GM12878 (cell line): ENCODE measurements around the gene TUBB. TPM values are rescaled to one million over a fixed set of nuclear protein-coding genes. Genes with fewer than 3 reads are reported as not detected.

Experiments
- BACH1 ChIP-seq: fragments of 450-650 bp; IDR thresholded peaks from 2 replicates; pipeline ENCODE4 v1.6.1; 2017; ENCODE audit warnings: mild to moderate bottlenecking, borderline replicate concordance
- HDAC2 ChIP-seq: fragments of 200-600 bp; sonication (generic); IDR thresholded peaks from 2 replicates; pipeline ENCODE4 v1.6.1; 2017
- MEF2B ChIP-seq: fragments of 450-650 bp; IDR thresholded peaks from 2 replicates; pipeline ENCODE4 v1.6.1; 2018; ENCODE audit warnings: mild to moderate bottlenecking, moderate library complexity; ENCODE audit not compliant: partially characterized antibody, poor library complexity, severe bottlenecking
- NFXL1 ChIP-seq: fragments of 450-650 bp; IDR thresholded peaks from 2 replicates; pipeline ENCODE4 v1.6.1; 2017; ENCODE audit warnings: antibody characterized with exemption, mild to moderate bottlenecking, borderline replicate concordance
- NR2C2 ChIP-seq: IDR thresholded peaks from 2 replicates; pipeline ENCODE4 v1.6.1; 2011; ENCODE audit warnings: borderline replicate concordance, low read depth; ENCODE audit not compliant: control insufficient read depth, insufficient read length
- NRF1 ChIP-seq: conservative IDR thresholded peaks from 2 replicates; pipeline ENCODE4 v1.6.1; 2011; ENCODE audit warnings: mild to moderate bottlenecking, low read depth, low read length, improper control_type of control experiment
- POLR2A ChIP-seq: IDR thresholded peaks from 2 replicates; pipeline ENCODE4 v1.6.1; 2011; ENCODE audit warnings: low read depth, mild to moderate bottlenecking, low read length
- POLR2AphosphoS5 ChIP-seq: IDR thresholded peaks from 2 replicates; pipeline ENCODE4 v1.6.1; 2011; ENCODE audit warnings: mild to moderate bottlenecking, low read length, inconsistent platforms
- RELB ChIP-seq: fragments of 450-650 bp; IDR thresholded peaks from 2 replicates; pipeline ENCODE4 v1.6.1; 2017; ENCODE audit warnings: low read depth, mild to moderate bottlenecking, moderate library complexity
- SMAD1 ChIP-seq: fragments of 450-650 bp; IDR thresholded peaks from 2 replicates; pipeline ENCODE4 v1.6.1; 2018; ENCODE audit warnings: mild to moderate bottlenecking, low read depth; ENCODE audit not compliant: partially characterized antibody
- TARDBP ChIP-seq: IDR thresholded peaks from 2 replicates; pipeline ENCODE4 v1.6.1; 2016; ENCODE audit warnings: borderline replicate concordance
- ZNF687 ChIP-seq: fragments of 450-650 bp; IDR thresholded peaks from 2 replicates; pipeline ENCODE4 v1.6.1; 2017; ENCODE audit warnings: mild to moderate bottlenecking, moderate library complexity
- polyA plus RNA-seq, 11 experiments: library from polyadenylated mRNA; depleted of rRNA in 4 of 11; unstranded in 6 of 11; stranded (reverse) in 5 of 11; fragments of >200 nt; fragmentation: Nextera tagmentation in 4 of 11; fragmentation: Illumina TruSeq in 1 of 11; extraction: Ambion mirVana in 4 of 11; extraction: Trizol in 1 of 11; gene quantifications; 1 replicate in 1 of 11; 2 replicates in 10 of 11; pipeline versions ENCODE4 v1.2.1 to v1.2.3, GENCODE V29; 2011 to 2016; ENCODE audit warnings: inconsistent platforms in 2 of 11, missing spikeins in 2 of 11, low read depth in 1 of 11
- total RNA-seq, 4 experiments: library from RNA; depleted of rRNA in 3 of 4; stranded (reverse); fragments of >200 nt in 3 of 4; fragmentation: Illumina TruSeq in 1 of 4; extraction: Trizol in 1 of 4; gene quantifications; 2 replicates each; pipeline versions ENCODE4 v1.2.1 to v1.2.3, GENCODE V29; 2013 to 2021

TUBB gene
- total and polyA plus RNA-seq, 10 of the 15 experiments (the other 5 are each of a cell fraction or from before 2014, with no cell fraction given) = 1,039 to 3,052 (median 1,656) TPM

GRCh38 chr6:30769088-30769852 is 49.1 kb downstream of the TUBB start (continued):
- TF ChIP-seq ZNF687 (peak; percentile 52; the same call in 1 of the 2 replicates), TARDBP (no peak), BACH1 (no peak), POLR2A (no peak), POLR2AphosphoS5 (no peak), HDAC2 (no peak), NR2C2 (no peak), NRF1 (no peak), RELB (peak; percentile 83; the same call in 1 of the 2 replicates), MEF2B (peak; percentile 49), NFXL1 (no peak), SMAD1 (no peak)
- TF ChIP-seq, all 136 proteins: peak for 24
